ENCODE data around the gene STPG3. TPM values are rescaled to one million over a fixed set of nuclear protein-coding genes. Genes with fewer than 3 reads are reported as not detected.
A peak's percentile ranks its signal among the peaks of the same experiment; 100 is the strongest.
"Not testable (repeated sequence)": the region's sequence is repeated elsewhere in the genome, so short reads cannot be mapped to it uniquely, and the experiment has no call there.

The STPG3 gene
- total and polyA plus RNA-seq, 4 donors: not detected

DNA sequence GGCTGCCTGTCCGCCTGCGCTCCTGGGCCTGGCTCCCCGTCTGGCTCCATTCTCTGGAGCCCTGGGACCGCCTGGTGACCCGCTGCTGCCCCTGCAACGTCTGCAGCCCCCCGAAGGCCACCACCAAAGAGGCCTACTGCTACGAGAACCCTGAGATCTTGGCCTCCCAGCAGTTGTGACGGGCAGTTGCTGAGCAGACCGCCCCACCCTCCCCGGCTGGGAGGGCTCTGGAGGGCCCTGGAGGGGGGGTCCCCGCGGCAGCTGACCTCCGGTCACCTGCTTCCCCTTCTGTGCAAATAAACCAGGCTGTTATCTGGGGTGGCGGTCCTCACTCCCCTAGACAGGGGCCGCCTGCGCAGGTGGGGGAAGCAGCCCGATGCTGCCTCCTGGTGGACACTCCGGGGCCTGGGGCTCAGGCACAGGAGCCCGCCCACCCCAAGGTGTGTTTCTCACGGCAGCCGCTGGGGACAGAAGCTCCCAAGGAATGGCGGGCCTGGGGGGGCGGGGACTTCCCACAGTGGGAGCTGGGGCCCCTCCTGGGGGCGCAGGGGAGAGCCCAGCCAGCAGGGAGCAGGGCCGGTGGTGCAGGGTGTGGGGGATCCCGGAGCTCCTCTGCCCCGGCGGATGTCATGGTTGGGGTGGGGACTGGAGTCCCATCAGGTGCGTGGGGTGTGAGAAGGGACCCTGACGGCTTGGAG lies 14.7 kb upstream of the STPG3 start:
- Histone ChIP-seq H3K27me3 (ENCODE audit: control insufficient read depth in 1 of 2, insufficient read depth in 2 of 2, low read length in 1 of 2) (peaks cover 0 to 2% of the 10 kb centered on the region in 2 donors), H3K9me3 (ENCODE audit: control insufficient read depth, low read length) (no peaks in the 10 kb centered on the region), H3K36me3 (ENCODE audit: control insufficient read depth in 1 of 2, insufficient read depth in 2 of 2, low read length in 1 of 2) (no peaks in the 10 kb centered on the region), H3K27ac (ENCODE audit: low read depth in 1 of 2, low read length in 2 of 2) (no peak overlapping the region), H3K4me3 (ENCODE audit: low read length in 2 of 2) (no peak overlapping the region), H3K4me1 (ENCODE audit: control insufficient read depth in 1 of 2, insufficient read depth in 2 of 2, low read length in 2 of 2) (no peaks in the 10 kb centered on the region)
- peak; percentile 60 for ATAC-seq (ENCODE audit: low FRiP score)
- intact Hi-C loops (cut with DNase I): no loop called here
- WGBS, 2 donors: 15 to 16% methylated on average over 31 of the region's 31 CpGs
- peak; percentile 86 to 95 for DNase-seq

DNA sequence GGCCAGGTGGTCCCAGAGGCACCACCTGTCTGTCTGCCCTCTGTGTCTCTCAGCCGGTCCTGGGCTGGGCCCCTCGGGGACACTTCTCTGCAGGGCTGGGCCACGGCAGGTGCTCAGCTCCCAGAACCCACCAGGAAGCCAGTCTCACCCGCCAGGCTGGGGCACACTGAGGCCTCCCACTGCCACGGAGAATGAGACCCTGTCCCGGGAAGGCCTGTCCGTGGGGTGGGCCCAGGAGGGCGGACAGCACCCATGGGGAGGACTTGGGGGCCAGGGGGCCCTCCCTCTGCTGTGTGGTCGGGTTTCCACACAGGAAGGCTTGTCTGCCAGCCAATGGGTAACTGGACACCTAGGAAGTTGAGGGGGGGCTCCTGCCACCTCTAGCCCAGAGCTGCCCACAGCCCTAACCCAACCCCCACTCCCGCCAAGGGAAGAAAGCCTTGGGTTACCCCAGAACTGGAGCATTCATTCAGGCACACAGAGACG lies 14.1 kb upstream of the STPG3 start:
- 50 to 63% methylated on average over 9 to 11 of the region's 11 CpGs for WGBS, 2 donors
- H3K4me1 ChIP-seq (ENCODE audit: control insufficient read depth in 1 of 2, insufficient read depth in 2 of 2, low read length in 2 of 2): no peaks in the 10 kb centered on the region
- no peaks in the 10 kb centered on the region for H3K36me3 ChIP-seq (ENCODE audit: control insufficient read depth in 1 of 2, insufficient read depth in 2 of 2, low read length in 1 of 2)
- H3K4me3 ChIP-seq (ENCODE audit: low read length in 2 of 2): no peak overlapping the region
- no peak for DNase-seq
- no peak for ATAC-seq (ENCODE audit: low FRiP score)
- H3K27me3 ChIP-seq (ENCODE audit: control insufficient read depth in 1 of 2, insufficient read depth in 2 of 2, low read length in 1 of 2): peaks cover 0 to 2% of the 10 kb centered on the region in 2 donors
- intact Hi-C loops (cut with DNase I): no loop called here
- no peak overlapping the region for H3K27ac ChIP-seq (ENCODE audit: low read depth in 1 of 2, low read length in 2 of 2)
- H3K9me3 ChIP-seq (ENCODE audit: control insufficient read depth, low read length): no peaks in the 10 kb centered on the region

DNA sequence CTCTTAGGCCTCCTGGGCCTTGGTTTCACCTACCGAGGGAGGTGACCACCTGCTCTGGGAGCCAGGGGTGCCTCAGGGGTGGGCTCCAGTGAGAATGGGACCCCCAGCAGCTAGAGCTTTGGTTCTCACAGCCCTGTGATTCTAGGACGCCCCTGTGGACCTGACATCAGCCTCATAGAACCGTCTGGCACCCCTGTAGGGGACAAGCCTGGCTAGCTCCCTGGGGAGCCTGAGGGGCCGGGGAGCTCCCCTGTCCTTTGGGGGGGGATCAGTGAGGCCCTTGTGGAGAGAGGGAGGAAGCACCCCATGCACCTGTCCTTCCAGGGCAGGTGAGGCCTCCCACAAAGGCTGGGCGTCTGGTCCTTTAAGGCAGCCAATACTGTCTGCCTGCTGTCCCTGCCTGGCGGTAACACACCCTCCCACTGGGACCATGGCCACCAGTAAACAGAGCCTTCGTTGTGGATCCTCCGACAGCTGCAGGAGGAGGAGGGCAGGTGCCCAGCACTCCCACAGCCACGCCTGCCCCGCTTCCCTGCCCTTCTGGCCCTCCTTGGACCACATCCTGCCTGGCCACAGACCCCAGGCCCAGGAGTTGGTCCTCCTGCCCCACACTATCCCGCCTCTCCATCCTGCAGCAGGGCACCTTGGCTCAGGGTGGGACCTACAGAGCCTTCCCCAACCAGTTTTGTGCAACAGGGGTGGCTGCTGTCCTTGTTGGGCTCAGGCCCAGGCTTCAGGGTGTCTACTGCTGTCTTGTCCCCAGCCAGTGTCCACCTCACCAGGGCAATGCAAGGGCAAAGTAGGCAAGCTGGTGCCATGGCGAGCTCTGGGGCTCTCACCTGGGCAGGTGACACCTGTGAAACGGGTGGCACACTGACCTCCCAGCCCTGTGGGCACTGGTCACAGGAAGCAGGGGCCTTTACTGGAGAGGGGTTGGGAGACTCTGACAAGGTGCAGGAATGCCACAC lies 13.0 kb upstream of the STPG3 start:
- intact Hi-C loops (cut with DNase I): no loop called here
- DNase-seq: no peak

GRCh38 chr9:137239541-137240200 lies 11.4 kb upstream of the STPG3 start:
- H3K9me3 ChIP-seq (ENCODE audit: control insufficient read depth, low read length); H3K27ac ChIP-seq (ENCODE audit: low read depth in 1 of 2, low read length in 2 of 2); H3K4me1 ChIP-seq (ENCODE audit: control insufficient read depth in 1 of 2, insufficient read depth in 2 of 2, low read length in 2 of 2); H3K27me3 ChIP-seq (ENCODE audit: control insufficient read depth in 1 of 2, insufficient read depth in 2 of 2, low read length in 1 of 2); DNase-seq; H3K36me3 ChIP-seq (ENCODE audit: control insufficient read depth in 1 of 2, insufficient read depth in 2 of 2, low read length in 1 of 2); ATAC-seq (ENCODE audit: low FRiP score): not testable (repeated sequence)
- 48 to 51% methylated on average over 25 to 27 of the region's 27 CpGs for WGBS, 2 donors
- peak overlapping the region; percentile 27 to 53 for H3K4me3 ChIP-seq (ENCODE audit: low read length in 2 of 2)
- intact Hi-C loops (cut with DNase I): loop anchor here in 1 of 2 donors (2.0 kb wide), 1 partner anchor 15 kb away; the partner anchor contains the start of gene NELFB

More for the DNA sequence above, 13.0 kb upstream of the STPG3 start:
- 83 to 86% methylated on average over 12 to 13 of the region's 13 CpGs for WGBS, 2 donors
- Histone ChIP-seq H3K4me1 (ENCODE audit: control insufficient read depth in 1 of 2, insufficient read depth in 2 of 2, low read length in 2 of 2) (no peaks in the 10 kb centered on the region), H3K27ac (ENCODE audit: low read depth in 1 of 2, low read length in 2 of 2) (no peak overlapping the region), H3K36me3 (ENCODE audit: control insufficient read depth in 1 of 2, insufficient read depth in 2 of 2, low read length in 1 of 2) (no peaks in the 10 kb centered on the region), H3K9me3 (ENCODE audit: control insufficient read depth, low read length) (no peaks in the 10 kb centered on the region), H3K4me3 (ENCODE audit: low read length in 2 of 2) (no peak overlapping the region), H3K27me3 (ENCODE audit: control insufficient read depth in 1 of 2, insufficient read depth in 2 of 2, low read length in 1 of 2) (peaks cover 0 to 2% of the 10 kb centered on the region in 2 donors)
- ATAC-seq (ENCODE audit: low FRiP score): no peak

- Histone ChIP-seq H3K27ac (ENCODE audit: low read depth in 1 of 2, low read length in 2 of 2) (peak overlapping the region in 1 of 2 donors; percentile 66), H3K27me3 (ENCODE audit: control insufficient read depth in 1 of 2, insufficient read depth in 2 of 2, low read length in 1 of 2) (peaks cover 0 to 2% of the 10 kb centered on the region in 2 donors), H3K4me3 (ENCODE audit: low read length in 2 of 2) (peak overlapping the region; percentile 27 to 53), H3K36me3 (ENCODE audit: control insufficient read depth in 1 of 2, insufficient read depth in 2 of 2, low read length in 1 of 2) (no peaks in the 10 kb centered on the region), H3K9me3 (ENCODE audit: control insufficient read depth, low read length) (no peaks in the 10 kb centered on the region), H3K4me1 (ENCODE audit: control insufficient read depth in 1 of 2, insufficient read depth in 2 of 2, low read length in 2 of 2) (no peaks in the 10 kb centered on the region)
- intact Hi-C loops (cut with DNase I): loop anchor here in 1 of 2 donors (2.0 kb wide), 1 partner anchor 14 kb away; the partner anchor contains the start of gene NELFB
- peak; percentile 54 for ATAC-seq (ENCODE audit: low FRiP score)
- WGBS, 2 donors: 0 to 1% methylated on average over 42 to 58 of the region's 58 CpGs
- peak; percentile 89 to 93 for DNase-seq
Observed at GRCh38 chr9:137240318-137240840, 10.7 kb upstream of the STPG3 start.

- Histone ChIP-seq H3K4me3 (ENCODE audit: low read length in 2 of 2) (peak within 1 kb of the TSS; percentile 65 to 86), H3K9me3 (ENCODE audit: control insufficient read depth, low read length) (no peaks in the 10 kb centered on the region), H3K27ac (ENCODE audit: low read depth in 1 of 2, low read length in 2 of 2) (peak within 1 kb of the TSS in 1 of 2 donors; percentile 76), H3K36me3 (ENCODE audit: control insufficient read depth in 1 of 2, insufficient read depth in 2 of 2, low read length in 1 of 2) (no peaks in the 10 kb centered on the region), H3K27me3 (ENCODE audit: control insufficient read depth in 1 of 2, insufficient read depth in 2 of 2, low read length in 1 of 2) (peaks cover 0 to 2% of the 10 kb centered on the region in 2 donors), H3K4me1 (ENCODE audit: control insufficient read depth in 1 of 2, insufficient read depth in 2 of 2, low read length in 2 of 2) (no peaks in the 10 kb centered on the region)
- WGBS, 2 donors: 0 to 1% methylated on average over 44 to 67 of the region's 67 CpGs
- peak; percentile 95 for ATAC-seq (ENCODE audit: low FRiP score)
- intact Hi-C loops (cut with DNase I): loop anchor here in 1 of 2 donors (2.0 kb wide), 1 partner anchor 14 kb away; the partner anchor contains the start of gene NELFB
- DNase-seq: peak; percentile 99 to 100
Observed at GRCh38 chr9:137240841-137241489, 10.1 kb upstream of the STPG3 start, which contains the start of gene TUBB4B. TSS of gene TUBB4B (plus strand) at chr9:137241287. CDS start at chr9:137241361, 74 bp downstream.

DNA sequence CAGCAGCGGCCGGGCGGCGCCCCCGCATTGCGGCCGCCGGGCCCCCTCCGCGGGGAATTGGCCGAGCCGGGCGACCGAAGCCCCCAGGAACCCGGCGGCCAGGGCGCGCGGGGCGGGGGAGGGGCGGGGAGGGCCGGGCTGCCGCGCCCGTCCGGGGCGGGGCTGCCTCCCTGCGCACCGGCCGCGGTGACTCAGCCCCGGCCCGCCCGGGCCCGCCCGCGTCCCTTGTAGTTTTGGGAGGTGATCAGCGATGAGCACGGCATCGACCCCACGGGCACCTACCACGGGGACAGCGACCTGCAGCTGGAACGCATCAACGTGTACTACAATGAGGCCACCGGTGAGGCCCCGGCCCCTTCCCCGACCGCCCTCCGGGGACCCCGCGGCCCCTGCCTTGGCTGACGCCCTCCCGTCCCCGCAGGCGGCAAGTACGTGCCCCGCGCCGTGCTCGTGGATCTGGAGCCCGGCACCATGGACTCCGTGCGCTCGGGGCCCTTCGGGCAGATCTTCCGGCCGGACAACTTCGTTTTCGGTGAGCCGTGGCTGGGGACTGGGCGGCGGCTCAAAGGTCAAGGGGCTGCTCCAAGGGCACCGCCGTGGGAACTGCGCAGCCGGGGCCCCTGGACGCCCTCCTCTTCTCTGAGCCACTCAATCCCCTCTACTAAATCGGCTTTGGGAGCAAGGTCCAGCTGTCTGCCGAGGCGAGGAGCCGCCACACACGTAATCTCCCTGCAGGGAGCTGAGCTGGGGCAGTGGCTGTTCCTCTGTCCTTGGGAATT lies 9.4 kb upstream of the STPG3 start:
- Histone ChIP-seq H3K4me3 (ENCODE audit: low read length in 2 of 2) (peak overlapping the region; percentile 65 to 86), H3K27me3 (ENCODE audit: control insufficient read depth in 1 of 2, insufficient read depth in 2 of 2, low read length in 1 of 2) (peaks cover 0 to 2% of the 10 kb centered on the region in 2 donors), H3K36me3 (ENCODE audit: control insufficient read depth in 1 of 2, insufficient read depth in 2 of 2, low read length in 1 of 2) (no peaks in the 10 kb centered on the region), H3K9me3 (ENCODE audit: control insufficient read depth, low read length) (no peaks in the 10 kb centered on the region), H3K4me1 (ENCODE audit: control insufficient read depth in 1 of 2, insufficient read depth in 2 of 2, low read length in 2 of 2) (no peaks in the 10 kb centered on the region), H3K27ac (ENCODE audit: low read depth in 1 of 2, low read length in 2 of 2) (peak overlapping the region in 1 of 2 donors; percentile 76)
- intact Hi-C loops (cut with DNase I): loop anchor here in 1 of 2 donors (2.0 kb wide), 1 partner anchor 13 kb away; the partner anchor contains the start of gene NELFB
- ATAC-seq (ENCODE audit: low FRiP score) (peak; percentile 31), DNase-seq (peak; percentile 78 to 90)
- WGBS, 2 donors: 1% methylated on average over 47 to 83 of the region's 83 CpGs
